ENCODE data around the gene CFDP1.

GRCh38 chr16:75382611-75383010 lies 50.7 kb downstream of the CFDP1 start:
- TF ChIP-seq POLR2A (IDR thresholded peaks at IDR 0.05) (no peak), CTCF (IDR thresholded peaks at IDR 0.05) (no peak)
